Stimulated activated CD8-positive, alpha-beta memory T cell treated with anti-CD3 and anti-CD28 coated beads, Interleukin-4, amount 100 ng/mL, for 48 hours (primary cell): ENCODE measurements around the gene EVC.

Experiments used
- DNase-seq: peaks from one replicate; pipeline ENCODE4 v3.0.0-alpha.2; 2020

The EVC gene

DNA sequence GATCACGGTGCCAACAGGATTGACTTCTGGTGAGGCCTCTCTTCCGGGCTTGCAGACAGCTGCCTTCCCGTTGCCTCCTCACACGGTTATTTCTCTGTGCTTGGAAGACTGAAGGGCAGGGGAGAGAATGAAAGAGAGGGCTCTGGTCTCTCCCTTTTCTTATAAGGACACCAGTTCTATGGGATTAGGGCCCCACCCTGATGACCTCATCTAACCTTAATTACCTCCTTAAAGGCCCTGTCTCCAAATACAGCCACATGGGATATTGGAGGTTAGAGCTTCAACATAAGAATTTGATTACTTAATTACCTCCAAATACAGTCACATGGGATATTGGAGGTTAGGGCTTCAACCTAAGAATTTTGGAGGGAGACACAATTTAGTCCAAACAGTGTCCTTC lies 46.5 kb downstream of the EVC start:
- no peak for DNase-seq

- no peak for DNase-seq
These were observed 47.0 kb downstream of the EVC start for GRCh38 chr4:5757954-5758353.

- DNase-seq = peak; percentile 69
These were observed 47.7 kb downstream of the EVC start for GRCh38 chr4:5758741-5759140.

DNA sequence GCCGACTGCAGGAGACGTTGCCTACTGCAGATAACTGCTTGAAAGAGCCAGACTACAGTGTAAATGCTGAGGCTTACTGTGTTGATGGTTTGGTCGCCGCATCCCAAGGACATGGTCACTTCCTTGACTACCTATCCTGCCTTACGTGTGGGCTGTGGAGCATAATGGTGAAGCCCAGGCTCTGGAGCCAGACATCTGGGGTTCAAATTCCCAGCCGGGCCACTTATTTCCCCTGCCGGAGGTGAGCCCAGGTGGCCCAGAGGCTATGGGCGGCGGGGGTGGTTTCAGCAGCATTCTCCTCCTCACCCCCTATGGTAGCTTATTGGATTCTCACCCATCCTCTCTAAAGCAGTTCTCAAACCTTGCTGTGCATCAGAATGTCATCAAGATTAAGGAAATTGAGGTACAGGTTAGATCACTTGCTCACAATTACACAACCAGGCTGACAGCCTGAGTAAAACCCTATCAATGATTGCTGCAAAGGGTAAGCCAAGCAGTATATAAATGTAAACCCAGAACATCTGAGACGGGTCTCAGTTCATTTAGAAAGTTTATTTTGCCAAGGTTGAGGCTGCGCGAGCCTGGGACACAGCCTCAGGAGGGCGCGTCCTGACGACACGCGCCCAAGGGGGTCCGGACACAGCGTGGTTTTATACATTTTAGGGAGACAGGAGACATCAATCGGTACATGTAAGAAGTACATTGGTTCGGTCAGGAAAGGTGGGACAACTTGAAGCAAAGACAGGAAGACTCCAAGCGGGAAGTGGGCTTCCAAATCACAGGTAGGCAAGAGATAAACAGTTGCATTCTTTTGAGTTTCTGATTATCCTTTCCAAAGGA lies 48.5 kb downstream of the EVC start:
- DNase-seq = no peak

DNA sequence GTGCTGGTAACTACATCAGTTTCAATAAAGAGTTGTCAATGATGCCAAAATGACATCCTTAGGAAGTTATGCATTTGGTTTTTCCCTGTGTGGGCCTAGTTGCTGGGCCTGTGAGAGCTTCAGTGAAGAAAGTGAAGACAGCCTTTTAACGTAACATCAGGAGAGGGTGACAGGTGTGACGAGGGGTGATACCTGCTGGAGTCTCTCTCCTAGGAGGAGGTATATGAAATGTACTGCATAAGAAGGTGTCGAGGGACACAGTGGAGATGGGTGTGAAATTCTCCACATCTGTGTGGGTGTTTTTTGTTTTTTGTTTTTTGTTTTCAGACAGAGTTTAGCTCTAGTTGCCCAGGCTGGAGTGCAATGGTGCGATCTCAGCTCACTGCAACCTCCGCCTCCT lies 49.2 kb downstream of the EVC start:
- DNase-seq = no peak

DNA sequence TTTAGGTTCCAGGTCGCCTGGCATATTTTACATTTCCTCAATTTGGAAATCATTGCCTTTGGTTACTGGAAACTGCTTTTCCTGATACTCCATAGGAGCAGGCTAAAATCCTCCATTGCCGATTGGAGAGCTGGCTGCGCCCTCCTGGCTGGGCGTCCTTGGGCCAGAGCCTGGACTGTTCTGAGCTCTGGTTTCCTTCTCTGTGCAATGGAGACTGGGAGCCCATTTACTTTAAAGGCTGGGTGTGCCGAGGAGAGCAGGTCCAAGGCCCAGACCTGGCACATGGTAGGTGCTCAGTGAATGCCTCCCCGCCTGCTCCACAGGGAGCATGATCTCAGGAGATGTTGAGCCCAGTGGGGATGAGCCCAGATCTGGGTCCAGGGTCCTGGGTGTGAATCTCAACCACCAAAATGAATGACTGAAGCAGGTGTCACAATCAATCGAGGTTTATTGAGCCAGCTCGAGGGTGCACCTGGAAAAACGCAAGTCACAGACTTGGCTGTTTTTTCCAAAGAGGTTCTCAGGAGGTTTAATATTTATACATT lies 50.0 kb downstream of the EVC start:
- no peak for DNase-seq

- DNase-seq = no peak
These were observed 59.0 kb downstream of the EVC start for GRCh38 chr4:5770051-5770450.

DNA sequence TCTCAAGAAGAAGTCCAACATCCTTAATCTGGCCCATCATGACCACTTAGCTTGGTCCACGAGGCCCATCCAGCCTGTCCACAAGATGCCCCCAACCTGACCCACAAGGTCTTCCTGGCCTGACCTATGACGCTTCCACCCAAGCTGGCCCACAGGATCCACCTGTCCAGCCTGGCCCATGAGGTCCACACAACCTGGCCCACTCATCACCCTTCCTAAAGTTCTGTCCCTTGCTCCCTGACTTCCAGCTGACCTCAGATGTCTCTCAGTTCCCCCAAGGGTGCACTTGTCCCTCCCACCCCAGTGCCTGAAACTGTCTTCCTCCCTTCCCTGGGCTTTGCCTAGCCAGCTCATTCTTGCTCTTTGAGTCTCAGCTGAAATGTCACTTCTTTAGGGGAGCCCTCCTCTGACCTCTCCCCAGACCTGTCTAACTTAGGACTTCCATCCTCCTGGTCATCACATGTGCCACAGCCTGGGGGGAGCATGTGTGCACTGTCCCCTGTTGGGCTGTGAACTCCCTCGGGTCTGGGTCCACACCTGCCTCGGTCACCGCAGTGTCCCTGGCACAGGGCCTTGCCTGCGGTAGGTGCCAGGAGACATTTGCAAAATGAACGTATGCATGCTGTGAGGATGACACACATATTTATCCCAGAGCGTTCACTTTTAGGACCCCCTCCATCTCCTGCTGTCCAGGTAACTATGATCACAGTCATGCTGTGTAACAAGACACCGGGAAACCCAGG lies 61.7 kb downstream of the EVC start:
- DNase-seq = no peak

DNA sequence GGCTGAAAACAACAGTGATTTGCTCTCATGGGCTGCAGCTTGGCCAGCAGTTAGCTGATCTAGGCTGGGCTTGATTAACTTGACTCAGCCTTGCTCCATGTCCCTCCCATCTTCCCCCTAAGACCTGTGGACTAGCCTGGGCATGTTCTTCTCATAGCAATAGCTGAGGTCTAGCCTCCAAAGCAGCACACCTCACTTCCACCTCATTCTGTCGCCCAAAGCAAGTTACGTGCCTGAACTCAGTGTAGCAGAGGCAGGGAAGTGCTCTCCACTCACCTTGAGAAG lies 62.2 kb downstream of the EVC start:
- no peak for DNase-seq

DNA sequence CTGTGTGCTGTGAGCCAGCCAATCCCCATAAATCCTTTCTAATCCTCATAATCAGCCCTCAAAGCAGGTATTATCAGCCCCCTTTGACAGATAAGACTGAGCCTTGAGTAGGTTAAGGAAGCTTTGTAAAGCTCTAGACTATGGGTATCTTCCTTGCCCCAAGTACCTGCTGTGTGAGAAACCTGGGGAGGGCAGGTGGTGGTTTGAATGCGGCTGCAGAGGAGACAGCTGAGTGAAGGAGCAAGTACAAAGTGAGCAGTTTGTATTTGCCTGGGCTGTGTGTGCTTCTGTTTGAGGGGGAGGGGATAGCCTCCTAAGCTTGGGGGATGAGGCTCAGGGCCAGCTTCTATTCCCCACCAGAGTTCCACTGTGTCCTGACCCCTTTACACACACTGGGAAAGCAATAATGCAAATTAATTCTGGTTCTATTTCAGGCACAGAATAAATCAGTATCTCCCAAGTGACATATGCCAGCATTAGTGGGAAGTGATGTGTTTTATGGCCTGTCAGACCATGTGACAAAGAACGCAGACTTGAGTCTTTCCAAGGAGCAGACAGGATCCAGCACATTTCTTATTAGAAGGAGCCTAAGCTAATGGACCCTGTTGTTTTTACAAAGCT lies 63.5 kb downstream of the EVC start:
- DNase-seq = no peak

- DNase-seq = no peak
These were observed 65.5 kb downstream of the EVC start for GRCh38 chr4:5776510-5776909.

DNA sequence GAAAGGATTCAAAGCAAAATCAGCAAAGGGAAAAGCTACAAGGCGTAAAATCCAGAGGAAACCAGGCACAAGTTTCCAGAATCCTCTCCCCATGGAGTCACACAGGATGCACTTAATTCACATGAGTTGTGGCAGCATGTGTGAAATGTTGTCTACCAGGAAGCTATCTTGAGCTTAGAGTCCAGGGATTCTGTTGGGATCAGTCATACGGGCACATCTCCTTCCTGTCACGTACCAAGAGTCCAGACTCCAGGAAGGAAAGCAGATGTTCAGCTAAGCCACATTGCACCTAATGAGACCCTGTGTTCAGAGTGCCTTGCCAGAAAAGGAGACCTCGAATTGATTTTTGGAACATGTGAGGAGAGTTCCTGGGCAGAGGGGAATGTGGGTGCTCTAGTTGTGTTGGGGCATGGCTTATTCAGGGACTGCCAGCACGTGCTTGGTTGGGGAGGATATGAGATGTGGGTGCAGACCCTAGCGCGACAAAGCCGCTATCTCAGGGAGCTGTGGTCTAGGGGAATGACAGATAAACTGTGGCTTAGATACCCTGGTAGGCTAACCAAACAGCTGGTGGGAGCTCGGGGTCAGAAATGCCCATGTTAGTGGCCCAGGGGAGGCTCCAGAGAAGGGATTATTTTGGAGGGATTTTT lies 70.0 kb downstream of the EVC start:
- DNase-seq = no peak

- DNase-seq = no peak
These were observed 70.7 kb downstream of the EVC start for GRCh38 chr4:5781691-5782090.

- DNase-seq = no peak
These were observed 72.0 kb downstream of the EVC start for GRCh38 chr4:5782829-5783476.

- no peak for DNase-seq
These were observed 72.5 kb downstream of the EVC start for GRCh38 chr4:5783486-5783885.

DNA sequence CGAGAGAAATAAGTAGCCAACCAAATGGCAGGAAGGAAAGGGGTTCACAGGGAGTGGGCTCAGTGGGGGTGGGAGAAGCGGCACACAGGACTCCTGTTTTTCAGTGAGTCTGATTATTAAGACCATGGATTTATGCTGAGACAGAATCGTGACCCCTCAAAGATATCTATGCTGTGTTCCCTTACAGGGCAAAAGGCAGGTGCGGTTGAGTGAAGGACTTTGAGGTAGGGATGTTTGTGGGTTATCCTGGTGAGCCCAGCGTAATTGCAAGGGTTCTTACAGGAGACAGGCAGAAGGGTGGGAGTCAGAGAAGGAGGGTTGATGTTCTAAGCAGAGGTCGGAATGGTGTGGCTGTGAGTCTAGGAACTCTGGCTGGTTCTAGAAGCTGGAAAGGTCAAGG lies 73.0 kb downstream of the EVC start:
- DNase-seq = no peak

GRCh38 chr4:5784960-5785611 lies 74.1 kb downstream of the EVC start:
- no peak for DNase-seq

GRCh38 chr4:5785806-5786680 lies 75.0 kb downstream of the EVC start:
- no peak for DNase-seq

GRCh38 chr4:5787311-5787710 lies 76.3 kb downstream of the EVC start:
- DNase-seq = no peak

GRCh38 chr4:5788144-5788543 lies 77.1 kb downstream of the EVC start:
- DNase-seq = no peak

- DNase-seq = no peak
These were observed 78.1 kb downstream of the EVC start for GRCh38 chr4:5789141-5789540.

DNA sequence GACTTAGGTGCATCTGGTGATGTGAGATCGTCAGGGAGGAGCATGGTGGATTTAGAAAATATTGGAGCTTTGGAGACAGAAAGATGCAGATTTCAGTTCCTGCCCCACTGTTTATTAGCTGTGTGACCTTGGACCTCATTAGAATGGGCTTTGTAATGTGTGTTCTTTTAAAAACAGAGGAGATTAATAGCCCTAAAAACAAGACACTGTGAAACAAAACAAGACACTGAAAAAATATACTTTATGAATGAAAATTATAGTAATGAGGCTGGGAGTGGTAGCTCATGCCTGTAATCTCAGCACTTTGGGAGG lies 79.5 kb downstream of the EVC start:
- no peak for DNase-seq
